Endothelial cell of umbilical vein (primary cell): ENCODE measurements around the gene PAQR3.

Experiments
- EZH2 ChIP-seq: IDR thresholded peaks from 2 replicates; pipeline ENCODE4 v1.6.1; 2012; ENCODE audit warnings: borderline replicate concordance, low read depth, mild to moderate bottlenecking, moderate library complexity, low read length, inconsistent platforms; ENCODE audit not compliant: severe bottlenecking
- FOS ChIP-seq: IDR thresholded peaks from 2 replicates; pipeline ENCODE4 v1.6.1; 2011; ENCODE audit warnings: mild to moderate bottlenecking, low read length, moderate library complexity, borderline replicate concordance; ENCODE audit not compliant: insufficient read depth
- GATA2 ChIP-seq: IDR thresholded peaks from 2 replicates; pipeline ENCODE4 v1.7.0; 2011; ENCODE audit warnings: low read depth, mild to moderate bottlenecking, moderate library complexity, mixed read lengths, low read length; ENCODE audit not compliant: insufficient read length, insufficient read depth
- MYC ChIP-seq: IDR thresholded peaks from one replicate; pipeline ENCODE4 v1.6.1; 2011; ENCODE audit warnings: mild to moderate bottlenecking, low read depth, low read length
- POLR2A ChIP-seq: IDR thresholded peaks from 2 replicates; pipeline ENCODE4 v1.6.1; 2012; ENCODE audit warnings: low read depth, mild to moderate bottlenecking, control low read depth, low read length
- POLR2AphosphoS5 ChIP-seq: IDR thresholded peaks from 2 replicates; pipeline ENCODE4 v1.6.1; 2012; ENCODE audit warnings: low read depth, mild to moderate bottlenecking, control low read depth, low read length, moderate library complexity; ENCODE audit not compliant: insufficient read depth
- TF ChIP-seq, protein P1 (sequence below), 2 donors: IDR thresholded peaks; 1 replicate in 1 of 2; 2 replicates in 1 of 2; pipeline ENCODE4 v1.5.1; 2011; ENCODE audit warnings: low read length in 2 of 2, mild to moderate bottlenecking in 2 of 2, moderate library complexity in 2 of 2, control low read depth in 1 of 2, inconsistent platforms in 1 of 2, low read depth in 1 of 2; ENCODE audit not compliant: insufficient read depth in 1 of 2; ENCODE audit errors: extremely low read depth in 1 of 2
- TF ChIP-seq, protein P2 (sequence below): IDR thresholded peaks from 2 replicates; pipeline ENCODE4 v1.6.1; 2011; ENCODE audit not compliant: insufficient read depth, insufficient read length

- TF ChIP-seq POLR2AphosphoS5 (no peak), FOS (no peak), EZH2 (no peak), POLR2A (no peak), MYC (no peak), GATA2 (no peak)
- TF ChIP-seq, protein P1, sequence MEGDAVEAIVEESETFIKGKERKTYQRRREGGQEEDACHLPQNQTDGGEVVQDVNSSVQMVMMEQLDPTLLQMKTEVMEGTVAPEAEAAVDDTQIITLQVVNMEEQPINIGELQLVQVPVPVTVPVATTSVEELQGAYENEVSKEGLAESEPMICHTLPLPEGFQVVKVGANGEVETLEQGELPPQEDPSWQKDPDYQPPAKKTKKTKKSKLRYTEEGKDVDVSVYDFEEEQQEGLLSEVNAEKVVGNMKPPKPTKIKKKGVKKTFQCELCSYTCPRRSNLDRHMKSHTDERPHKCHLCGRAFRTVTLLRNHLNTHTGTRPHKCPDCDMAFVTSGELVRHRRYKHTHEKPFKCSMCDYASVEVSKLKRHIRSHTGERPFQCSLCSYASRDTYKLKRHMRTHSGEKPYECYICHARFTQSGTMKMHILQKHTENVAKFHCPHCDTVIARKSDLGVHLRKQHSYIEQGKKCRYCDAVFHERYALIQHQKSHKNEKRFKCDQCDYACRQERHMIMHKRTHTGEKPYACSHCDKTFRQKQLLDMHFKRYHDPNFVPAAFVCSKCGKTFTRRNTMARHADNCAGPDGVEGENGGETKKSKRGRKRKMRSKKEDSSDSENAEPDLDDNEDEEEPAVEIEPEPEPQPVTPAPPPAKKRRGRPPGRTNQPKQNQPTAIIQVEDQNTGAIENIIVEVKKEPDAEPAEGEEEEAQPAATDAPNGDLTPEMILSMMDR (IDR thresholded peaks at IDR 0.05; ENCODE audit: extremely low read depth in 1 of 2, insufficient read depth in 1 of 2, low read depth in 1 of 2, low read length in 2 of 2), result peak; percentile 41 to 42
- TF ChIP-seq, protein P2, sequence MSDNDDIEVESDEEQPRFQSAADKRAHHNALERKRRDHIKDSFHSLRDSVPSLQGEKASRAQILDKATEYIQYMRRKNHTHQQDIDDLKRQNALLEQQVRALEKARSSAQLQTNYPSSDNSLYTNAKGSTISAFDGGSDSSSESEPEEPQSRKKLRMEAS, result no peak
Measured at GRCh38 chr4:78864405-78865024, 74.7 kb downstream of the PAQR3 start.
